ENCODE data around the gene NSD1.
"Not testable (repeated sequence)": the region's sequence is repeated elsewhere in the genome, so short reads cannot be mapped to it uniquely, and the experiment has no call there.

NSD1 gene

GRCh38 chr5:177163500-177163899 is 29.9 kb downstream of the NSD1 start:
- H3K9me3 Mint-ChIP-seq = no peaks in the 10 kb centered on the region
- ATAC-seq (replicated peaks) = no peak
- no peak overlapping the region for H3K4me3 Mint-ChIP-seq
- DNase-seq = no peak
- H3K4me1 Mint-ChIP-seq = peaks cover 6 to 24% of the 10 kb centered on the region in 2 donors
- no peaks in the 10 kb centered on the region for H3K27me3 Mint-ChIP-seq
- H3K27ac Mint-ChIP-seq = no peak overlapping the region
- H3K36me3 Mint-ChIP-seq = peaks cover 9 to 19% of the 10 kb centered on the region in 2 donors

- H3K27ac Mint-ChIP-seq = no peak overlapping the region
- no peak overlapping the region for H3K4me3 Mint-ChIP-seq
- DNase-seq (no peak), ATAC-seq (replicated peaks) (no peak)
- peaks cover 5 to 27% of the 10 kb centered on the region in 2 donors for H3K4me1 Mint-ChIP-seq
- no peaks in the 10 kb centered on the region for H3K27me3 Mint-ChIP-seq
- no peaks in the 10 kb centered on the region for H3K9me3 Mint-ChIP-seq
- H3K36me3 Mint-ChIP-seq = peaks cover 7 to 30% of the 10 kb centered on the region in 2 donors
These were observed 35.7 kb downstream of the NSD1 start for GRCh38 chr5:177169271-177169670.

GRCh38 chr5:177171961-177172360 is 38.4 kb downstream of the NSD1 start:
- ATAC-seq (replicated peaks) (no peak), DNase-seq (no peak)
- no peak overlapping the region for H3K27ac Mint-ChIP-seq
- H3K4me1 Mint-ChIP-seq = peaks cover 11 to 42% of the 10 kb centered on the region in 2 donors
- H3K36me3 Mint-ChIP-seq = peaks cover 6 to 26% of the 10 kb centered on the region in 2 donors
- H3K9me3 Mint-ChIP-seq = no peaks in the 10 kb centered on the region
- no peak overlapping the region for H3K4me3 Mint-ChIP-seq
- no peaks in the 10 kb centered on the region for H3K27me3 Mint-ChIP-seq

- peaks cover 19 to 57% of the 10 kb centered on the region in 2 donors for H3K4me1 Mint-ChIP-seq
- no peak overlapping the region for H3K4me3 Mint-ChIP-seq
- peaks cover 6 to 28% of the 10 kb centered on the region in 2 donors for H3K36me3 Mint-ChIP-seq
- H3K27ac Mint-ChIP-seq = peak overlapping the region; percentile 14
- H3K9me3 Mint-ChIP-seq = no peaks in the 10 kb centered on the region
- no peaks in the 10 kb centered on the region for H3K27me3 Mint-ChIP-seq
- no peak for DNase-seq
- ATAC-seq (replicated peaks) = no peak
These were observed 41.8 kb downstream of the NSD1 start for GRCh38 chr5:177175336-177175735.

- Mint-ChIP-seq H3K4me3 (no peak overlapping the region), H3K4me1 (peaks cover 18 to 57% of the 10 kb centered on the region in 2 donors), H3K36me3 (peaks cover 7 to 33% of the 10 kb centered on the region in 2 donors), H3K27ac (no peak overlapping the region), H3K27me3 (no peaks in the 10 kb centered on the region), H3K9me3 (no peaks in the 10 kb centered on the region)
- DNase-seq (no peak), ATAC-seq (replicated peaks) (no peak)
These were observed 42.7 kb downstream of the NSD1 start for GRCh38 chr5:177176175-177176711.

- not testable (repeated sequence) for H3K9me3 Mint-ChIP-seq; DNase-seq; H3K4me3 Mint-ChIP-seq; H3K27me3 Mint-ChIP-seq; ATAC-seq (replicated peaks); H3K27ac Mint-ChIP-seq
- H3K36me3 Mint-ChIP-seq = peaks cover 10 to 38% of the 10 kb centered on the region in 2 donors
- H3K4me1 Mint-ChIP-seq = peaks cover 14 to 43% of the 10 kb centered on the region in 2 donors
These were observed 44.4 kb downstream of the NSD1 start for GRCh38 chr5:177177847-177178437.

GRCh38 chr5:177178733-177179304 is 45.2 kb downstream of the NSD1 start:
- H3K36me3 Mint-ChIP-seq = peaks cover 10 to 31% of the 10 kb centered on the region in 2 donors
- no peak for ATAC-seq (replicated peaks)

GRCh38 chr5:177179431-177179830 is 45.9 kb downstream of the NSD1 start:
- no peak overlapping the region for H3K4me3 Mint-ChIP-seq

More at GRCh38 chr5:177178733-177179304, 45.2 kb downstream of the NSD1 start:
- no peaks in the 10 kb centered on the region for H3K27me3 Mint-ChIP-seq
- peaks cover 17 to 40% of the 10 kb centered on the region in 2 donors for H3K4me1 Mint-ChIP-seq
- no peaks in the 10 kb centered on the region for H3K9me3 Mint-ChIP-seq
- no peak overlapping the region for H3K4me3 Mint-ChIP-seq
- no peak overlapping the region for H3K27ac Mint-ChIP-seq
- DNase-seq = no peak

GRCh38 chr5:177183142-177183541 is 49.6 kb downstream of the NSD1 start:
- Mint-ChIP-seq H3K4me1 (peaks cover 14 to 39% of the 10 kb centered on the region in 2 donors), H3K27ac (no peak overlapping the region), H3K4me3 (no peak overlapping the region), H3K27me3 (no peaks in the 10 kb centered on the region), H3K36me3 (peaks cover 14 to 25% of the 10 kb centered on the region in 2 donors), H3K9me3 (no peaks in the 10 kb centered on the region)
- no peak for ATAC-seq (replicated peaks)
- no peak for DNase-seq

More at GRCh38 chr5:177179431-177179830, 45.9 kb downstream of the NSD1 start:
- Mint-ChIP-seq H3K9me3 (no peaks in the 10 kb centered on the region), H3K4me1 (peaks cover 18 to 45% of the 10 kb centered on the region in 2 donors), H3K27me3 (no peaks in the 10 kb centered on the region), H3K36me3 (peaks cover 10 to 27% of the 10 kb centered on the region in 2 donors), H3K27ac (no peak overlapping the region)
- DNase-seq = no peak
- ATAC-seq (replicated peaks) = no peak

- ATAC-seq (replicated peaks) = no peak
- Mint-ChIP-seq H3K36me3 (peaks cover 12 to 26% of the 10 kb centered on the region in 2 donors), H3K4me1 (peaks cover 12 to 35% of the 10 kb centered on the region in 2 donors), H3K9me3 (no peaks in the 10 kb centered on the region), H3K27me3 (no peaks in the 10 kb centered on the region), H3K4me3 (no peak overlapping the region), H3K27ac (no peak overlapping the region)
- DNase-seq = no peak
These were observed 50.3 kb downstream of the NSD1 start for GRCh38 chr5:177183766-177184360.

- ATAC-seq (replicated peaks) (no peak), DNase-seq (no peak)
- peaks cover 11 to 30% of the 10 kb centered on the region in 2 donors for H3K4me1 Mint-ChIP-seq
- H3K36me3 Mint-ChIP-seq = peaks cover 11 to 20% of the 10 kb centered on the region in 2 donors
- H3K27ac Mint-ChIP-seq = no peak overlapping the region
- H3K4me3 Mint-ChIP-seq = no peak overlapping the region
- H3K27me3 Mint-ChIP-seq = no peaks in the 10 kb centered on the region
- no peaks in the 10 kb centered on the region for H3K9me3 Mint-ChIP-seq
These were observed 52.4 kb downstream of the NSD1 start for GRCh38 chr5:177185993-177186392.

GRCh38 chr5:177186645-177187044 is 53.1 kb downstream of the NSD1 start:
- Mint-ChIP-seq H3K9me3 (no peaks in the 10 kb centered on the region), H3K4me1 (peaks cover 11 to 30% of the 10 kb centered on the region in 2 donors), H3K27me3 (no peaks in the 10 kb centered on the region), H3K27ac (no peak overlapping the region), H3K36me3 (peaks cover 6 to 14% of the 10 kb centered on the region in 2 donors), H3K4me3 (no peak overlapping the region)
- ATAC-seq (replicated peaks) = no peak
- DNase-seq = no peak

- DNase-seq = no peak
- Mint-ChIP-seq H3K27me3 (no peaks in the 10 kb centered on the region), H3K36me3 (peaks cover 10 to 16% of the 10 kb centered on the region in 2 donors), H3K9me3 (no peaks in the 10 kb centered on the region), H3K27ac (no peak overlapping the region), H3K4me3 (no peak overlapping the region), H3K4me1 (peaks cover 9 to 26% of the 10 kb centered on the region in 2 donors)
- no peak for ATAC-seq (replicated peaks)
These were observed 55.2 kb downstream of the NSD1 start for GRCh38 chr5:177188775-177189174.

GRCh38 chr5:177189416-177189815 is 55.8 kb downstream of the NSD1 start:
- peaks cover 7 to 19% of the 10 kb centered on the region in 2 donors for H3K4me1 Mint-ChIP-seq
- H3K4me3 Mint-ChIP-seq = no peak overlapping the region
- H3K9me3 Mint-ChIP-seq = no peaks in the 10 kb centered on the region
- peaks cover 10 to 21% of the 10 kb centered on the region in 2 donors for H3K36me3 Mint-ChIP-seq
- no peak overlapping the region for H3K27ac Mint-ChIP-seq
- H3K27me3 Mint-ChIP-seq = no peaks in the 10 kb centered on the region
- ATAC-seq (replicated peaks) = no peak
- no peak for DNase-seq

Data from stimulated activated naive B cell treated with anti-CD40 and anti-IgM and Interleukin-4, amounts not matched to agents 10 μg/mL and 1 μg/mL and 100 μg/mL, for 72 hours (primary cell).